Measurements from ENCODE around the gene C22orf31.
"Not testable (repeated sequence)": the region's sequence is repeated elsewhere in the genome, so short reads cannot be mapped to it uniquely, and the experiment has no call there.

The C22orf31 gene

DNA sequence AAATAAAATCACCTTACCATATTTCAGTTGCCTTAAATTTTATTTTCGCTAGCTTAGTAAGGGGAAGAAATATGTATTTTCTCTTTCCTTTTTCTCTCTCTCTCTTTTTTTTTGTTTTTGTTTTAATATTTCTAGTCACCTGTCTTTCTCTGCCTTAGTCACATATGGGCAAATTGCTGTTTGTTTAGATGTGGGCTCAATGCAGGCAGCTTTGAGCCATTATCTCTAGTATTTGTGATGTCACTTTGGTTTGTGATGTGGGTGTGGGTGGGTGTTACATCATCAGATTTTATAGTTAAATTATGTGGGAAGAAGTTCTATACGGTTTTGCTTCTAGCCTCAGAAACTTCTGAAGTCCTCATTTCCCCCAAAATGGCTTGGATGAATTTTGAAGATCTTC is at the start of gene C22orf31:
Gene C22orf31, minus strand, starts transcription at position 59 of the 400 bp plus-strand sequence. Its CDS starts 39 bp downstream, at position 20.
- FAIRE-seq, result no peak

DNA sequence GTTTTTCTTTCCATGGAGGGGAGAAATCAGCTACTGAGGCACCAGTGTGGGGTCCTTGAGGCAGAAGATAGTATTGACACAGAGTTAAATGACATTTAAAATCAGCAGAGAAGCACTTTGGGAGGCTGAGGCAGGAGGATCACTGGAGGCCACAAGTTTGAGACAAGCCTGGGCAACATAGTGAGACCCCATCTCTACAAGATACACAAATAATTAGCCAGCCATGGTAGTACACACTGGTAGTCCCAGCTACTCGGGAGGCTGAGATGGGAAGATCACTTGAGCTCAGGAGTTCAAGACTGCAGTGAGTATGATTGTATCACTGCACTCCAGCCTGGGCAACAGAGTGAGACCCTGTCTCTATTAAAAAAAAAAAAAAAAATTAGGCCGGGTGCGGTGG is 49.3 kb upstream of the C22orf31 start:
- no peak for FAIRE-seq

DNA sequence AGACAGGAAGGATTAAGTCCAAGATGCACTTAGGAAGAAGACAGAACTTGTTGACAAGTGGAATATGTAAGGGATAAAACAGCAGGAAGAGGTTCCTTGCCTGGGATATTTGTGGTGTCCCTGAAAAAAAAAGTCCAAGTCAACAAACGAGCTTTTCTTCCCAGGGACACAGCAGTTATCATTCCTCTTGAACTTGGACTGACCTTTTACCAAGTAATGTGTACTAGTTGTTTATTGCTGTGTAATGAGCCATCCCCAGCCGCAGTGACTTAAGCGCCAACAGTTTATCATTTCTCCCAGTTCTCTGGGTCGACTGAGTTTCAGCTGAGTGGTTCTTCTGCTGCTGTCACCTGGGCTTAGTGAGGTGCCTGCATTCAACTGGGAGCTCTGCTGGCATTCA is 48.2 kb upstream of the C22orf31 start:
- no peak for FAIRE-seq

DNA sequence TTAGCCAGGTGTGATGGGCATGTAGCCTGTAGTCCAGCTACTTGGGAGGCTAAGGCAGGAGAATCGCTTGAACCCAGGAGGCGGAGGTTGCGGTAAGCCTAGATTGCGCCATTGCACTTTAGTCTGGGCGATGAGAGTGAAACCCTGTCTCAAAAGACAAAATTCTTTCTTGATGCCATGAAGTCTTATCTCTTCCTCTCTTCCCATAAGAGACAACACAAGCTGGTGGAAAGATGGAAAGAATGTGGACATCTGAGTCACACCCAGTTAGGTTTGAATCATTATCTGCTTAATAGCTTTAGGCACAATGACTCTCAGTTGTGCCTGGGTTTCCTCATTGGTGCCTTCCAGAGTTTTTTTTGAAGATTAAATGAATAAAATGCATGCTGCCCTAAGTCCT is 46.5 kb upstream of the C22orf31 start:
- FAIRE-seq, result no peak

DNA sequence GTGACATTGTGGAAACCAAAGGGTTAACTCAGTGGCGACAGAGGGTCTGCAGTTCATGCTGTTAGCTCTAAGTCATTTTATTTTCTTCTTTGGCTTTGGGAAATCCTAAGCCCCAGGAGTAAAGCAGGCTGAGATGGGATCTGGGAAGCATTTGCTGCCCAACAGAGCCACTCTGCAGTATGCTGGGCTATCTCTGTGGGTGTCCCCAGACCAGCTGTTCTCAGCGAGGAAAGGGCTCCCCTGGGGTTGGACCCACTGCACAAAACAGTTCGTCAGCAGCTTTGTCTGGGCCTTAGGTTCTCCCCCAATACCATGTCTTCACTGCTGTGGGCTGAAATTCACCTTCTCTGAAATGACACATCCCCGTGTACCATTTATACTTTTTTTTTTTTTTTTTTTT is 45.2 kb upstream of the C22orf31 start:
- FAIRE-seq, result no peak

DNA sequence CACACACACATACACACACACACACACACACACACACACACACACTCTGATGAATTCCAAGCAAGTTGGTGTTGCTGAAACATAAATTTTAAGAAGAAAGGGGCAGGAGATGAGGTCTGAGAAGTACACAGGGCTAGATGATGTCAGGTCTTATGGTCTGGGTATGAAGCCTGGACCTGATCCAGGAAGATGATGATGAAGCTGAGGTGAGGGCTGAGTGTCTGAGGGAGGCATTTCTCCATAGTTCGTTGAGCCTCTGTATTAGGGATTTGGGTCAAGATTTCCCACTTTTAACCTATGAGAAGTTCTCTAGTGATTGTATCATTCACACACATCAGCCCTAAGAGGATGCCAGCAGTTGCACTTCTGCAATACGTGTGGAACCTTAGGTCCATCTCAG is 43.8 kb upstream of the C22orf31 start:
- FAIRE-seq, result no peak

DNA sequence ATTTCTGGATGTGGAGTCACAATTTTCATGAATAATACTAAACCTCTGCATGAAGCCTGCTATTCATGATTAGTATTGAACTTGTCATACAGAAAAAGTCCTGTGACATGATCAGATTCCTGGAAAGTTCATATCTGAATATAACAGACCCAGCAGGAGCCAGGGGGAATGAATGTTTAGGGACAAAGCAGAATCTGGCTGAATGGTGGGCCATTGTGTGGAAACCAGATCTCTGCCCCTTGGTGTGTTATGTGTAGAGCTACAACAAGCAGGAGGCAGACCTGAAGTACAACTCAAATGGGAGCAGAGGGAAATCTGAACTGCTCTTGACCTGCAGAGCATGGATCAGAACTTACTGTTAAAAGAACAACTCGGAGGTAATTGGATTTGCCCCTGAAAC is 41.5 kb upstream of the C22orf31 start:
- no peak for FAIRE-seq

DNA sequence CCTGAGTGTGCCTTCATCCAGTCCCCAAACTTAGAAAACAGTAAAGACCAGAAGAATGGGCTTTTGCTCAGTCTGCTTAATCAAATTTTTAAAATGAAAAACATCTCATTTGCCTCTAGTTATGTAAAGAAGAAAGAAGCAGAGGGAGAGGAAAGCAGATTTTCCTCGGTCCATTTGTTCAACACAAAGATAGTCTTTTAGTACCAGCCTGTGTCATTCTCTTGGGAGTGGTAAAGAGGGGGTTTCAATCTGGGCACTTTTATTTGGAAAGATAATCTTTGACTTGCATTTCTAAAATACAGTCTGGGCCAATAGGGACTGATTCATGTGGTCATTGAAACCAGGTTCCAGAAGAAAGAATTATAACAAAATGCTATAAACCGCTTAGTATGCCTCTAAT is 40.7 kb upstream of the C22orf31 start:
- FAIRE-seq, result no peak

DNA sequence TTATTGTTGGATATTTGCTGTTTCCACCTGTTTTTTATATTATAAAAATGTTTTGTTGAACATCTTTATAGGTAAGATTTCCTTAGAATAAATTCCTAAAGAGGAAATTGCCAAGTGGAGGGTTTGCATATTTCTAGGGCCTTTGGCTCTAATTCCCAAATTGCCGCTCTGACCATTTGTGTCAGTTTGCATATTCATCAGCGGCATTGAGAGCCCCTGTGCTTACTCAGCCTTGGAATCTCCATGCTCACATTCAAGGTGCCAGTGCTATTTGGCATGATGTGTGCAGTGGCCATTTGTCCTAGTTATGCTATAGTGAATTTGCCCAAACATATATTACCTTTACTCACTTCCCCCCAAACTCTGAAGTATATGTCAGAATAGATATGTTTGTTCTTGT is 36.7 kb upstream of the C22orf31 start:
- FAIRE-seq, result no peak

DNA sequence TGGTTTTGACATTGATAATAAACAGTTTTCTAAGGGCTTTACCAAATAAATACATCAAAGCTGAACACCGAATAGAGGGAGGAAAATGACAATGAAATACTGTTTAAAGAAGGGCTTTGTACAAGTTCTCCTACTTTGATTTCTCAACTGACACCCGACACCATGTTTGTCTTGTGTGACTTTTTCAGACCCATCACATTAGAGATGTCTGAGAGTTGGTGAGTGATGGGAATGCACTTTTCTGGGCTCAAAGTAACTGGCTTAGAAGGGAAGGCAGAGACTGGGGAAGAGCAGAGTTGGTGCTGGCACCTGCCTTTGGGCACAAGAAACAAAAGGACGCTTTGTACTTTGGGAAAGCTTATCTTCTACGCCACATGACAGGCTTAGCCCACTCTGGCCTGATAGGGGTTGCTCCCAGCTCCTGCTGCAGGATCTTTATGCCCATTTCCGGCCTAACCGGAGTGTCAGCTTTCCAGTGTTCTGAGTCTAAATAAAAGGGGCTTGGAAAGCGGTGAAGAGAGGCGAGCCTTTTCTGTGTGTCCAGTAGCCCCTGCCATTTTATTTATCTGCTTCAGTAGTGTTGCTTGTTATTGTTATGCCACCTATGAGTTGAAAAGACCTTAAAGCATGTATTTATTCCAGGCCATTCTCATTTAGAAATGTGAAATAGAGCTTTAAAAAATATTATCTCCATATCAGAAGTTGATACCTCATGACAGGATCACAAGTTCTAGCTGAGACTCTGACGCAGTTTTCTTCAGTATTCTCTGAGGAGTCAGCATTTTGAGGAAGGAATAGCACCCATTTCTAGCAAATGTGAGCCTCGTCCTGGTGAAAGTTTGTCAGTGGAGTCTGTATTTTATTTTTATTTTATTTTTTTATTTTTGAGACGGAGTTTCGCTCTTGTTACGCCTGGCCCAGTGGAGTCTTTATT is 35.4 kb upstream of the C22orf31 start:
- no peak for FAIRE-seq

DNA sequence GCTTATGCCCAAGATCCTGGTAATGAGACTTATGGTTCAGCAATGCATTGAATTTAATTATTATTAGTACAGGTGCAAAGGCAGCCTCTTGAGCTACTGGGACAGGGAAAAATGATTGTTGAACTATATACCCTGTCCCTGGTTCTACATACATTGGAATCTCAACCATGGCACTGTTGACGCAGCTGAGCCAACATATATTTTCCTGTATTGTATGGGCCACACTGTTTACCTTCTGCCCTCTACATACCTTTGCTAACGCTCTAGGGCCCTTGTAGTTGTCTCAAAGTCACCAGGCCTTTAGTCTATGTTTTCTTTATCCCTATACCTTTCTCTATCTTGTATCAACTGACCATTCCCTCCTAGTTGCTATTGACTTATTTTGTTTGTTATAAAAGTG is 33.8 kb upstream of the C22orf31 start:
- FAIRE-seq, result no peak

DNA sequence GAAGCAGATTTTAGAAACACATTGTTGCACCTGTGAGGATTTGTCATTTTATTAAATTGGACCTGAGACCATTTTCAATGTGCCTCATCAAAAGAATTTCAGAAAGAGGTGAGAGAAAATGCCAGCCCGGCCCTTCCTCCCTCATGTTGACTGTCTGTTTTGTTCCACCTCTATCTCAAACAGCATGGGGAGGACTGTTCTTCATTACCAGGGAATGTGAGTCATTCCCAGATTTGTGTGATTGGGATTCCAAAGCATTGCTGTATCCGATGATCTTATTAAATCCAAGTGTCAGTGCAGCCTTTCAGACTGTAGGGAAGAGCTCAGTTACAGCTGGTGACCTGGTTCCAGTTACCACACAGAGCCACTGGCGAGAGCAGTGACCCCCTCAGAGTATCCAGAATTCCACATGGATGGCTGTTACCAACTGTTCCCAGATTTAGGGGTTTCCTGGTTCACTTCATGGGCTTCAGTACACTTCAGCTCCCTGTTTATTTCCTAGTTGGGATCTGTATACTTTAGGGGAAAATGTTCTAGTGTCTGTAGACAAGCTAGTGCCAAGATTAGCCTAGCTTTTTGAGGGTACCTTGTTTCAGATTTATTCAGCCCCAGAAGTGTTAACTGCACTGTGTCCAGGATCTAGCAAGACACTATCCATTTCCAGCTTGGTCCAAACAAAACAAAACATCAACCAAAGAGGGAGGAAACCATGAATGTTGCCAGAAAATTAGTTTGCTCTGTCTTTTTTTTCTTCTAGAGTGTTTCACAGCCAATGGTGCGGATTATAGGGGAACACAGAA is 32.1 kb upstream of the C22orf31 start:
- FAIRE-seq, result peak; percentile 74

DNA sequence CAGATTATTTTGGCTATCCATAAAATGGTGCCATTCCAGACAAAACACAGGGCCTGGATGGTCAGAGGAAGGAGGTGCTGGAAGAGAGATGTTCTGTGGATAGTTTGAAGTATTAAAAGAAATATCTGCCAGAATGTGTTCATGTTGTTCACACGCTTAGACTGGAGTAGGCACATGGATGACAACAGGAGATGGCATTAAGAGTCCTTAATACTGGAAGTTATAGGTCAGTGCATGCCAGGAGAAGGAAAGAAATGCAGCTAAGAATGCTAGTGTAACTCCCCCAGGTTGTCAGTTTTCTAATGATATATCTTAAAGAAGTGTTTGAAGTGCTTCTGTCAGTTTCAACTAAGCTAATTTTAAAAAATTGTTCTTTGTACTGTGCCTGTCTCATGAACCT is 31.4 kb upstream of the C22orf31 start:
- FAIRE-seq, result no peak

DNA sequence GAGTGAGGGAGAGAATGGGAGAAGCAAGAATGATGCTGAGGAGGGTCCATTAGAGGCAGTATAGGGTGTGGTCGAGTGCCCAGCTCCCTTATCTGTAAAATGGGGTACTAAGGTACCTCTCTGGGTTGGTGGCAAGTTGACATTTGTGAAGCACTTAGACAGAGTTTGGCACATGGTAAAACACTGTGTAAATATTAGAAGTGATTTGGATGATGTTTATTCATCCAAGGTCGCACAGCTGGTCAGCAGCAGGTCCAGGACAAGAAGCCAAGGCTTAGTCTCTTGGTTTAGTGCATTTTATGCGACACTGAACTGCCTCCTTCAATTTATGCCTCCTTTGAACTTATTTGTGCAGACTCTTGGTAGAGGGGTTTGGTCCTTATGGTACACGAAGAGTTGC is 30.6 kb upstream of the C22orf31 start:
- FAIRE-seq, result no peak

DNA sequence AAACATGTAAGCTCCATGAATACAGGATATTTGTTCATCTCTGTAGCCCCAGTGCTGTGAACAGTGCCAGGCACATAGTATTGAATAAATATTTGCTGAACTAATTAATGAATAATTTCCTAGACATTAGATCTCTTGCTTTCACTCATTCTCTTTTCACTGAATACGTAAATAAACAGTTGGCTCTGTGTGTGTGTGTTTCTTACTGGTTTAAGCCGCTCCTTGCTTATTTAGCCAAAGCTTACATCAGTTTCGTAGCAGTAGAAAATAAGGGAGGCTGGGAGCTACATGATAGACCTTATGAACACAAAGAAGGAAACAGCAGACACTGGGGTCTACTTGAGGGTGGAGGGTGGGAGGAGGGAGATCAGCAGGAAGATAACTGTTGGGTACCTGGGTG is 28.4 kb upstream of the C22orf31 start:
- FAIRE-seq, result no peak

DNA sequence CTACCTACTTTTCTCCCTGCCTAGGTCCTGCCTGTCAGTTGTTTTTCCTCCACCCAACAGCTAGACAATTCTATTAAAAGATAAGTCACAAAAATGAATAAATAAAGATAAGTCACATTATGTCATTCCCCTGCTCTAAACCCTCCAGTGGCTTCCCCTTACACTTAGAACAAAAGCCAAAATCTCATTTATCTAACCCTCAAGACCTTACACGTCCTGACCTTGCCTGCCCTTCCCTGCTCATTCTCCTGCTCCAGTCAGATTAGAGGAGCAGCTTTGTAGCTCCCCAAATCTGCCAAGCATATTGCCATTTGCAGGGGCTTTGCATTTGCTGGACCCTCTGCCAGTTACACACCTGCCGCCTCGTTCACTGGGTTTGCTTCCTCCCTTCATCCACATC is 27.9 kb upstream of the C22orf31 start:
- FAIRE-seq, result no peak

DNA sequence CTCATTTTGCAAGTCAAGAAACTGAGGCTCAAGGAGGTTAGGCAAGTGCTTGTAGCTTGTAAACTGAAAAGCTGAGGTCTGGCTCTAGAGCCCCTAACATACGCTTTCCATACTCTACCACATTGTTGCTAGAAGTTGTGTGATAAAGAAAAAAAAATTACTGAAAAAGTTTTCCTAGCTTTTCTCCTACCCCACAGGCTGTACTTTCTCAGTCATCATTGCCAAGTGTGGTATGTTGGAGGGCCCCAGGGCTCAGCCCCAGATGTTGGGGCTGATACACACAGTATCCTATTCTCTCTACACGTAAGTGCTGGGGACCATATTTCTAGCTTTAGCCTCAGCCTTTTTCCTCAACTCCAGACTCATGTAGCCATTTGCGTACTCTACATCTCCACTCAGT is 27.2 kb upstream of the C22orf31 start:
- FAIRE-seq, result no peak

DNA sequence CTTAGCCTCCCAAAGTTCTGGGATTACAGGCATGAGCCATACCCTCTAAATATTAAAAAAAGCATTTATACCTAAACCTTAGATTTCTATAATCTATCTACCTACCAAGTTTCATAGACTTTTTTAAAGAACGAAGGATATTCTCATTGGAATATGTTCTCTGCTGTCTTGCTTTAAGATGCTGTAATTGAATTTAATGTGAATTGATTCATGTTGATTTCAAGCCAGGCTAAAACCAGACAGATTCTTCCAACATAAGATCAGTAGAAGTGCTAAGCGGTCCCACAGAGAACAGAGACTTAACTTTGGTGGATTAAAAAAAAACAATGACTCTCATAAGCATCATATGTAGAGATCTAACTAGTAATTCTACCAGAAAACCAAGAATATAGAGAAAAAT is 25.4 kb upstream of the C22orf31 start:
- FAIRE-seq, result no peak

DNA sequence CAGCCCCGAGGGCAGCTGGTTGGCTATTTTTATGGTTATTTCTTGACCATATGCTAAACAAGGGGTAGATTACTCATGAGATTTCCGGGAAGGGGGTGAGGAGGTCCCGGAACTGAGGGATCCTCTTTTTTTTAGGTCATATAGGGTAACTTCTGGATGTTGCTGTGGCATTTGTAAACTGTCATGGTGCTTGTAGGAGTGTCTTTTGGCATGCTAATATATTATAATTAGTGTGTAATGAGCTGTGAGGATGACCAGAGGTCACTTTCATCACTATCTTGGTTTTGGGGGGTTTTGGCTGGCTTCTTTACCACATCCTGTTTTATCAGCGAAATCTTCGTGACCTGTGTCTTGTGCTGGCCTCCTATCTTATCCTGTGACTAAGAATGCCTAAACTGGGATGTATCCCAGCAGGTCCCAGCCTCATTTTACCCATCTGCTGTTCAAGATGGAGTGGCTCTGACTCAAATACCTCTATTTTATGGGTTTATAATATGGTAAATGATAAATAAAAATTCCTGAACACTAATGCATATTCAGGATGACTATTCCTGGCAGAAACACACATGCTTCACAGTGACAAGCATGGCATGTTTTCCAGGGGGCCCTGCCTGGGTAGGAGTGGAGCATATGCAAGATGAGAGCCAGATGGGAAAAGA is 22.4 kb upstream of the C22orf31 start:
- no peak for FAIRE-seq

DNA sequence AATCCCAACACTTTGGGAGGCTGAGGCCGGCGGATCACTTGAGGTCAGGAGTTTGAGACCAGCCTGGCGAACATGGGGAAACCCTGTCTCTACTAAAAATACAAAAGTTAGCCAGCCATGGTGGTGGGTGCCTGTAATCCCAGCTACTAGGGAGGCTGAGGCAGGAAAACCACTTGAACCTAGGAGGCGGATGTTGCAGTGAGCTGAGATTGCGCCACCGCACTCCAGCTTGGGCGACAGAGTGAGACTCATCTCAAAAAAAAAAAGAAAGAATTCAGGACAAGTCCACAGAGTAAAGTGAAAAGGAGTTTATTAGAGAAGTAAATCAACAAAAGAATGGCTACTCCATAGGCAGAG is 21.9 kb upstream of the C22orf31 start:
- FAIRE-seq, result not testable (repeated sequence)

DNA sequence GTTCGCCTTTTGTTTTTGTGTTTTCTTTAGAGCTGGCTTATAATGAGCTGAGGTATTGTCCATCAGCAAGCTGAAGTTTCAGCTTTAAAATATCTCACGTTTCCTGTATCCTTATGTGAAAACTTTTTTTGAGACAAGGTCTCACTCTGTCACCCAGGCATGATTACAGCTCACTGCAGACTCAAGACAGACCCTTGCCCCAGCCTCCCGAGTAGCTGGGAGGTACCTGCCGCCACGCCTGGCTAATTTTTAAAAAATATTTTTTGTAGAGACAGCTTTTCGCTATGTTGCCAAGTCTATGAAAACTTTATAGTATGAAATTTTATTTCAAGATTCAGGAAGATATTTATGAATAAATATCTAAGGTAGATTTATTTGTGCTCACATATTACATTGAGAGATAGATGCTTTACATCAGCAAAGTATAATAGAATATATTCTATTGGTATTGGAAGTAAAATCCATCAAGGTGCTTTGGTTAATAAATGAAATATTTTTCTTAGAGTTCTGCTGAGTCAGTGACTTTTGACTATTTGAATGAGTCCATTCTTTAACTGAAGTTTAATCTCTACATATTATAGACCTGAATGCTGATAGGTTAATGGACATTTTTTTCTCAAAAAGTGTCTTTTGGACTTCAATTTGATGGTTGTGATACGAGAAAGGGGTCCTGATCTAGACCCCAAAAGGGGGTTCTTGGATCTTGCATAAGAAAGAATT is 21.4 kb upstream of the C22orf31 start:
- FAIRE-seq, result peak; percentile 74

DNA sequence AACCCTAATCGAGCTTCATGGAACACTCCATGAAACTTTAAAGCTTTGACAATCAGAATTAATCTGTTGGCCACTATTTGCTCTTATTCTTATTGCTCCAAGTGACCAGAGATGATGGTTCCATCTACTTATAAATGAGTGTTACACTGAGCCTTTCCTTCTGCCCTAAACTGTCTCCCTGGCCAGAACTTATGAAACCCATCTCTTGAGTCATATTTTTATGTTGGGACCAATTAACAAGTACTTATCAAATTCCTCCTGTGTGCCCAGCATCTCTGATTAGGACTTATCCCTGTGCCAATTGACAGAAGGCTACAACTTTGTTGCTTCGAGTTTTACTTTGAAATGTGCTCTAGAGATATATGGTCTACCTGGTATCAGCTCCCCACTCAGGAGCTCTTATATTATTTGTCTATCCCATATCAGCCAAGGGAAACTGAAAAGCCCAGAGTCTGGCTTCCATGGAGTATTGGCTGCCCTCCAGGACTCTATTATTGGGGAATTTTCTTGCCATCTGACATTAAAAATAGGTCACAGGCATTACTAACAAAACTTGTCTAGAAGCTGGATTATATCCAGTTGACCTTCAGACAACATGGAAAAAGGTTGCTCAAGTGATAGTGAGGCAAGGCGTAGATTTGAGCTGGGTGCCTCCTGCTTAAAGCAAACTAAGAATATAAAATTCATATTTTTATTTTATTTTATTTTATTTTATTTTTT is 20.0 kb upstream of the C22orf31 start:
- FAIRE-seq, result no peak
